HepG2 (cell line): ENCODE results near the gene CDA. TPM values are rescaled to one million over a fixed set of nuclear protein-coding genes. Genes with fewer than 3 reads are reported as not detected.

Source experiments
- FOXO1 ChIP-seq: sonication (generic); formaldehyde crosslinking; IDR thresholded peaks from 2 replicates; pipeline ENCODE4 v1.4.0; 2020; ENCODE audit warnings: missing genetic modification reagents
- GABPB1 ChIP-seq: IDR thresholded peaks from 2 replicates; pipeline ENCODE4 v1.6.1; 2016; ENCODE audit warnings: mild to moderate bottlenecking, missing genetic modification reagents, moderate library complexity, missing compliant biosample characterization
- KMT2A ChIP-seq: sonication (generic); formaldehyde crosslinking; IDR thresholded peaks from 2 replicates; pipeline ENCODE4 v1.4.0; 2020; ENCODE audit warnings: missing genetic modification reagents
- MXI1 ChIP-seq: IDR thresholded peaks from 3 replicates; pipeline ENCODE4 v1.6.1; 2012; ENCODE audit warnings: low read depth, low read length, inconsistent platforms, borderline replicate concordance
- PPARG ChIP-seq: conservative IDR thresholded peaks from 2 replicates; pipeline ENCODE4 v1.6.1; 2016; ENCODE audit warnings: missing biosample characterization, missing genetic modification reagents
- SMC3 ChIP-seq: IDR thresholded peaks from 2 replicates; pipeline ENCODE4 v1.6.1; 2011; ENCODE audit warnings: low read length, improper control_type of control experiment
- ZNF432 ChIP-seq: sonication (generic); formaldehyde crosslinking; IDR thresholded peaks from 2 replicates; pipeline ENCODE4 v1.5.0; 2020; ENCODE audit warnings: missing genetic modification reagents, mild to moderate bottlenecking, borderline replicate concordance
- polyA plus RNA-seq, 8 experiments: library from polyadenylated mRNA; depleted of rRNA in 3 of 8; stranded (reverse) in 7 of 8; unstranded in 1 of 8; fragments of >200 nt; fragmentation: Illumina TruSeq in 4 of 8; extraction: Trizol in 4 of 8; gene quantifications; 2 replicates each; pipeline versions ENCODE4 v1.2.1 to v1.2.3, GENCODE V29; 2011 to 2016; ENCODE audit warnings: low read depth in 4 of 8, missing spikeins in 1 of 8, mixed read lengths in 1 of 8; ENCODE audit not compliant: insufficient read depth in 1 of 8
- total RNA-seq, 5 experiments: library from RNA; depleted of rRNA; stranded (reverse); fragments of >200 nt; fragmentation: Illumina TruSeq; extraction: Trizol; gene quantifications; 2 replicates each; pipeline ENCODE4 v1.2.3, GENCODE V29; 2016; ENCODE audit warnings: low read depth in 1 of 5
- TF ChIP-seq, protein P1 (sequence below): sonication (generic); formaldehyde crosslinking; IDR thresholded peaks from 2 replicates; pipeline ENCODE4 v1.5.0; 2020; ENCODE audit warnings: missing genetic modification reagents
- TF ChIP-seq, protein P2 (sequence below): sonication (generic); formaldehyde crosslinking; IDR thresholded peaks from 2 replicates; pipeline ENCODE4 v1.4.0; 2020; ENCODE audit warnings: missing genetic modification reagents
- TF ChIP-seq, protein P3 (sequence below): sonication (generic); formaldehyde crosslinking; IDR thresholded peaks from 2 replicates; pipeline ENCODE4 v1.5.1; 2020; ENCODE audit warnings: missing genetic modification reagents, mild to moderate bottlenecking, borderline replicate concordance
- TF ChIP-seq, protein P4 (sequence below): sonication (generic); formaldehyde crosslinking; IDR thresholded peaks from 2 replicates; pipeline ENCODE4 v1.5.0; 2020; ENCODE audit warnings: missing genetic modification reagents

Gene CDA
- total and polyA plus RNA-seq, 2 of the 13 experiments (the other 11 are each of a cell fraction or from before 2014, with no cell fraction given): 0.66 to 2.1 TPM

DNA sequence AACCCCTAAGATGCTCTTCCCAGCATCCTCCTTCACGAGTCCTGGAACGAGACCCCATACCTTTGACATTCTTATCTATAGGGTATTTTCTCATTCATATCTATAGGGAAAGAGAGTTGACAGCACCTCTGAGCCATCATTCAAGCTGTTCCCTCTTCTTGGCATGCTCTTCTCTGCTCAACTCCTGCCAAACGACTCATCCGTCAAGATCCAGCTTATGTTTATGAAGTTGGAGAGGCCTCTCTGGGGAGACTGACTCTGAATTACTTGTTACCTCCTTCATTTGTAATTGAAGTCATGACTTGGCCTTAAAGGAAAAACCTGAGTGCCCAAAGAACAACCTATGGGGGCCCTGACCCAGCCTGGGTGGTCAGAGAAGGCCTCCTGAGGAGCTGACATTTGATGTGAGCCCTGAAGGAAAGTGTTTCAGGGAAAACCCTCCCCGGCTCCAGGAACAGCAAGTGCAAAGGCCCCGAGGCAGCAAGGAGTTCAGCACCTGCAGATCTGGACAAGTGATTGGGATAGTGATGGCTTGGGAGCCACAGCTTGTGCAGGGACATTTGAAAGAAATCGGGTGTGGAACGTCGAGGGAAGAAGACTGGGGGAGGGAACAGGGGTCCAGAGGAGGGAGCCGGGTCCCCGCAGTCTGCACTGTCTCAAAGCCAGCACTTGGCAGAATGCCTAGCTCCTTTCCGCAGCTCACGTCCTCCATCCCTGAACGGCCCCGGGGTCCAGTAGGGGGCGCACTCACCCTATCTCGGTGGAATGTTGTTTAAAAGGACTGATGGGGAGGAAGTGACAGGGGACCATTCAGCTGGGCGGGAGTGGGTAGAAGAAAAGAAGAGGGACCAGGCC is 14.0 kb upstream of the CDA start (continued):
- TF ChIP-seq, protein P1, sequence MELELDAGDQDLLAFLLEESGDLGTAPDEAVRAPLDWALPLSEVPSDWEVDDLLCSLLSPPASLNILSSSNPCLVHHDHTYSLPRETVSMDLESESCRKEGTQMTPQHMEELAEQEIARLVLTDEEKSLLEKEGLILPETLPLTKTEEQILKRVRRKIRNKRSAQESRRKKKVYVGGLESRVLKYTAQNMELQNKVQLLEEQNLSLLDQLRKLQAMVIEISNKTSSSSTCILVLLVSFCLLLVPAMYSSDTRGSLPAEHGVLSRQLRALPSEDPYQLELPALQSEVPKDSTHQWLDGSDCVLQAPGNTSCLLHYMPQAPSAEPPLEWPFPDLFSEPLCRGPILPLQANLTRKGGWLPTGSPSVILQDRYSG: no peak
- TF ChIP-seq KMT2A (peak; percentile 45; the same call in 1 of the 2 replicates), SMC3 (peak; percentile 85), GABPB1 (CRISPR knock-in tag) (peak; percentile 42; the same call in 1 of the 2 replicates), FOXO1 (CRISPR knock-in tag) (peak; percentile 24; the same call in 1 of the 2 replicates), ZNF432 (CRISPR knock-in tag) (no peak), PPARG (CRISPR knock-in tag) (0 out of 2 replicates have a peak, but pooled peaks have one; percentile 20), MXI1 (0 out of 3 replicates have a peak, but pooled peaks have one; percentile 30)
- TF ChIP-seq, protein P2, sequence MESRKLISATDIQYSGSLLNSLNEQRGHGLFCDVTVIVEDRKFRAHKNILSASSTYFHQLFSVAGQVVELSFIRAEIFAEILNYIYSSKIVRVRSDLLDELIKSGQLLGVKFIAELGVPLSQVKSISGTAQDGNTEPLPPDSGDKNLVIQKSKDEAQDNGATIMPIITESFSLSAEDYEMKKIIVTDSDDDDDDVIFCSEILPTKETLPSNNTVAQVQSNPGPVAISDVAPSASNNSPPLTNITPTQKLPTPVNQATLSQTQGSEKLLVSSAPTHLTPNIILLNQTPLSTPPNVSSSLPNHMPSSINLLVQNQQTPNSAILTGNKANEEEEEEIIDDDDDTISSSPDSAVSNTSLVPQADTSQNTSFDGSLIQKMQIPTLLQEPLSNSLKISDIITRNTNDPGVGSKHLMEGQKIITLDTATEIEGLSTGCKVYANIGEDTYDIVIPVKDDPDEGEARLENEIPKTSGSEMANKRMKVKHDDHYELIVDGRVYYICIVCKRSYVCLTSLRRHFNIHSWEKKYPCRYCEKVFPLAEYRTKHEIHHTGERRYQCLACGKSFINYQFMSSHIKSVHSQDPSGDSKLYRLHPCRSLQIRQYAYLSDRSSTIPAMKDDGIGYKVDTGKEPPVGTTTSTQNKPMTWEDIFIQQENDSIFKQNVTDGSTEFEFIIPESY: no peak
- TF ChIP-seq, protein P3, sequence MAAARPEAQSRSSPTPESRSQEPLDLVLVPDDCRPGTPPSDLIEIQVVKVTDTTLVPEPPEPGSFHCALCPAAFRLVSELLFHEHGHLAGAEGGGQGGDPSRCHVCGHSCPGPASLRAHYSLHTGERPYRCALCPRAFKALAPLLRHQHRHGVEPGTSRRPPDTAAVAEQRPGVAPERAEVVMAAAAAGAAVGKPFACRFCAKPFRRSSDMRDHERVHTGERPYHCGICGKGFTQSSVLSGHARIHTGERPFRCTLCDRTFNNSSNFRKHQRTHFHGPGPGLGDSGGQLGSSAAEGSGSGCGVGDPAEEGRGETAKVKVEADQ (CRISPR knock-in tag): no peak
- TF ChIP-seq, protein P4, sequence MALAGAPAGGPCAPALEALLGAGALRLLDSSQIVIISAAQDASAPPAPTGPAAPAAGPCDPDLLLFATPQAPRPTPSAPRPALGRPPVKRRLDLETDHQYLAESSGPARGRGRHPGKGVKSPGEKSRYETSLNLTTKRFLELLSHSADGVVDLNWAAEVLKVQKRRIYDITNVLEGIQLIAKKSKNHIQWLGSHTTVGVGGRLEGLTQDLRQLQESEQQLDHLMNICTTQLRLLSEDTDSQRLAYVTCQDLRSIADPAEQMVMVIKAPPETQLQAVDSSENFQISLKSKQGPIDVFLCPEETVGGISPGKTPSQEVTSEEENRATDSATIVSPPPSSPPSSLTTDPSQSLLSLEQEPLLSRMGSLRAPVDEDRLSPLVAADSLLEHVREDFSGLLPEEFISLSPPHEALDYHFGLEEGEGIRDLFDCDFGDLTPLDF (CRISPR knock-in tag): no peak
